ENCODE data around the gene AKR1E2.

AKR1E2 gene

GRCh38 chr10:4801405-4801804 is 24.6 kb upstream of the AKR1E2 start:
- no peak overlapping the region for H3K27ac ChIP-seq (ENCODE audit: low read length)
- no peak overlapping the region for H3K9ac ChIP-seq (ENCODE audit: low read length)
- H3K27me3 ChIP-seq (ENCODE audit: control insufficient read depth, insufficient read depth, low read length) = no peaks in the 10 kb centered on the region
- H3K36me3 ChIP-seq (ENCODE audit: control insufficient read depth, low read depth, low read length) = no peaks in the 10 kb centered on the region
- no peak overlapping the region for H3K4me3 ChIP-seq (ENCODE audit: low read length)
- H3K4me1 ChIP-seq (ENCODE audit: control insufficient read depth, low read depth, low read length) = no peaks in the 10 kb centered on the region
- no peaks in the 10 kb centered on the region for H3K9me3 ChIP-seq (ENCODE audit: control insufficient read depth, low read depth, low read length)

- H3K27me3 ChIP-seq (ENCODE audit: control insufficient read depth, insufficient read depth, low read length) = no peaks in the 10 kb centered on the region
- H3K9ac ChIP-seq (ENCODE audit: low read length) = no peak overlapping the region
- H3K27ac ChIP-seq (ENCODE audit: low read length) = no peak overlapping the region
- no peaks in the 10 kb centered on the region for H3K36me3 ChIP-seq (ENCODE audit: control insufficient read depth, low read depth, low read length)
- H3K9me3 ChIP-seq (ENCODE audit: control insufficient read depth, low read depth, low read length) = no peaks in the 10 kb centered on the region
- no peak overlapping the region for H3K4me3 ChIP-seq (ENCODE audit: low read length)
- no peaks in the 10 kb centered on the region for H3K4me1 ChIP-seq (ENCODE audit: control insufficient read depth, low read depth, low read length)
These were observed 23.1 kb upstream of the AKR1E2 start for GRCh38 chr10:4802711-4803487.

GRCh38 chr10:4803822-4804221 is 22.2 kb upstream of the AKR1E2 start:
- Histone ChIP-seq H3K4me3 (ENCODE audit: low read length) (no peak overlapping the region), H3K9ac (ENCODE audit: low read length) (no peak overlapping the region), H3K9me3 (ENCODE audit: control insufficient read depth, low read depth, low read length) (no peaks in the 10 kb centered on the region), H3K36me3 (ENCODE audit: control insufficient read depth, low read depth, low read length) (no peaks in the 10 kb centered on the region), H3K27ac (ENCODE audit: low read length) (no peak overlapping the region), H3K4me1 (ENCODE audit: control insufficient read depth, low read depth, low read length) (no peaks in the 10 kb centered on the region), H3K27me3 (ENCODE audit: control insufficient read depth, insufficient read depth, low read length) (no peaks in the 10 kb centered on the region)

- Histone ChIP-seq H3K4me1 (ENCODE audit: control insufficient read depth, low read depth, low read length) (no peaks in the 10 kb centered on the region), H3K4me3 (ENCODE audit: low read length) (no peak overlapping the region), H3K27me3 (ENCODE audit: control insufficient read depth, insufficient read depth, low read length) (no peaks in the 10 kb centered on the region), H3K9me3 (ENCODE audit: control insufficient read depth, low read depth, low read length) (no peaks in the 10 kb centered on the region), H3K9ac (ENCODE audit: low read length) (no peak overlapping the region), H3K27ac (ENCODE audit: low read length) (no peak overlapping the region), H3K36me3 (ENCODE audit: control insufficient read depth, low read depth, low read length) (no peaks in the 10 kb centered on the region)
These were observed 21.5 kb upstream of the AKR1E2 start for GRCh38 chr10:4804465-4804864.

DNA sequence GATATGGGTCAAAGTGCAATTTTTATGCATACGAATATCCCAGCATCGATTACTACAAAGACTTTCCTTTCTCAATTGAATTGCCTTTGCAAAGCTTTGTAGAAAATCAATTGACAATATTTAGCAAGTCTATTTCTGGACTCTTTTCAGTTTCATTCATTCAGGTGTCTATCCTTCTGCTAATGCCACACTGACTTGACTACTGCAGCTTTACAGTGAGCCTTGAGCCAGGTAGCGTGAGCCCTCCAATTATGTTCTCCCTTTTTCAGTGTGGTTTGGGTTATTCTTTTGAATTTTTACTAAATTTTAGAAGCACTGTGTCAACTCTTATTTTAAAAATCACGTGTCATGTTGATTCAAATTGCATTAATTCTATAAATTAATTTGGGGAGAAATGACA is 19.5 kb upstream of the AKR1E2 start:
- Histone ChIP-seq H3K4me3 (ENCODE audit: low read length) (no peak overlapping the region), H3K9ac (ENCODE audit: low read length) (no peak overlapping the region), H3K4me1 (ENCODE audit: control insufficient read depth, low read depth, low read length) (no peaks in the 10 kb centered on the region), H3K27me3 (ENCODE audit: control insufficient read depth, insufficient read depth, low read length) (no peaks in the 10 kb centered on the region), H3K36me3 (ENCODE audit: control insufficient read depth, low read depth, low read length) (no peaks in the 10 kb centered on the region), H3K27ac (ENCODE audit: low read length) (no peak overlapping the region), H3K9me3 (ENCODE audit: control insufficient read depth, low read depth, low read length) (no peaks in the 10 kb centered on the region)

GRCh38 chr10:4807761-4808507 is 18.1 kb upstream of the AKR1E2 start:
- Histone ChIP-seq H3K9me3 (ENCODE audit: control insufficient read depth, low read depth, low read length) (no peaks in the 10 kb centered on the region), H3K4me3 (ENCODE audit: low read length) (no peak overlapping the region), H3K4me1 (ENCODE audit: control insufficient read depth, low read depth, low read length) (no peaks in the 10 kb centered on the region), H3K27ac (ENCODE audit: low read length) (no peak overlapping the region), H3K27me3 (ENCODE audit: control insufficient read depth, insufficient read depth, low read length) (no peaks in the 10 kb centered on the region), H3K9ac (ENCODE audit: low read length) (no peak overlapping the region), H3K36me3 (ENCODE audit: control insufficient read depth, low read depth, low read length) (no peaks in the 10 kb centered on the region)

DNA sequence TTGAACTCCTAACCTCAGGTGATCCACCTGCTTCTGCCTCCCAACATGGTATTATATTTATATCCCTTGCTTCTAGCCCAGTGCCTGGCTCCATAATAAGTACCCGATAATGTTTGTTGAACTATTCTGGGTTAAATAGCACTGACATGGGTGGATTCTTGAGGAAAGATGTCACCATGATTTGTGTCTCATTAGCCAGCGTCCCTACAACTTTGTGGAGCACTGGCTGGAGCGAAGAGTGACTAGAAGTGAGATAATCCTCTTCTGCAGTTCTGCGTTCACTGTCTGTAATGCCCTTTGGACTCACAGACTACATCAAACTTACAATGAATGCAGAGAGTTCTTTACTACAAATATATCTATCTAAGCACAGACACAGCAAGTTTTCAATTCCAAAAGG is 16.9 kb upstream of the AKR1E2 start:
- no peaks in the 10 kb centered on the region for H3K4me1 ChIP-seq (ENCODE audit: control insufficient read depth, low read depth, low read length)
- H3K4me3 ChIP-seq (ENCODE audit: low read length) = no peak overlapping the region
- no peaks in the 10 kb centered on the region for H3K9me3 ChIP-seq (ENCODE audit: control insufficient read depth, low read depth, low read length)
- no peaks in the 10 kb centered on the region for H3K36me3 ChIP-seq (ENCODE audit: control insufficient read depth, low read depth, low read length)
- H3K9ac ChIP-seq (ENCODE audit: low read length) = no peak overlapping the region
- H3K27ac ChIP-seq (ENCODE audit: low read length) = no peak overlapping the region
- no peaks in the 10 kb centered on the region for H3K27me3 ChIP-seq (ENCODE audit: control insufficient read depth, insufficient read depth, low read length)

DNA sequence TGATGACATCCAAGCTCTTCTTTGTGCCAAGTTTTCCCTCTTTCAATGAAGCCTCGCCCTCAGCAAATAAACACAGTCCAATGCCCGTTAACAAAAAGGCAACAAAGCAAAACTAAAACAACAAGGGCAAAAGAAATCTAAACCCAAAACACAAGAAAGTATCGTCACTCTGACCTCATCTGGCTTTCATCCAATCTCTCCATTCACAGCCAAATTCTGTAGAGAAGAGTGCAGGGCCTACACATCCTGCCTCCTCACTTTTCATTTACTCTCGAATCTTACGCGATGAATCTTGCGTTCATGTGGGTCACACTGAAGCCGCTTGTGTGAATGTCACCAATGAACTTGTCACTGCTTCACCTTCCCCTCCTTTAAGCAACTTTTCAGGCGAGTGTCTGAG is 15.9 kb upstream of the AKR1E2 start:
- H3K27ac ChIP-seq (ENCODE audit: low read length) = no peak overlapping the region
- no peaks in the 10 kb centered on the region for H3K4me1 ChIP-seq (ENCODE audit: control insufficient read depth, low read depth, low read length)

GRCh38 chr10:4812046-4812445 is 14.0 kb upstream of the AKR1E2 start:
- H3K4me3 ChIP-seq (ENCODE audit: low read length) = no peak overlapping the region
- H3K27me3 ChIP-seq (ENCODE audit: control insufficient read depth, insufficient read depth, low read length) = no peaks in the 10 kb centered on the region
- H3K27ac ChIP-seq (ENCODE audit: low read length) = no peak overlapping the region
- no peak overlapping the region for H3K9ac ChIP-seq (ENCODE audit: low read length)
- H3K4me1 ChIP-seq (ENCODE audit: control insufficient read depth, low read depth, low read length) = no peaks in the 10 kb centered on the region
- H3K9me3 ChIP-seq (ENCODE audit: control insufficient read depth, low read depth, low read length) = no peaks in the 10 kb centered on the region
- no peaks in the 10 kb centered on the region for H3K36me3 ChIP-seq (ENCODE audit: control insufficient read depth, low read depth, low read length)

More for the DNA sequence above, 15.9 kb upstream of the AKR1E2 start:
- H3K27me3 ChIP-seq (ENCODE audit: control insufficient read depth, insufficient read depth, low read length) = no peaks in the 10 kb centered on the region
- H3K9ac ChIP-seq (ENCODE audit: low read length) = no peak overlapping the region
- H3K36me3 ChIP-seq (ENCODE audit: control insufficient read depth, low read depth, low read length) = no peaks in the 10 kb centered on the region
- H3K4me3 ChIP-seq (ENCODE audit: low read length) = no peak overlapping the region
- no peaks in the 10 kb centered on the region for H3K9me3 ChIP-seq (ENCODE audit: control insufficient read depth, low read depth, low read length)

- Histone ChIP-seq H3K36me3 (ENCODE audit: control insufficient read depth, low read depth, low read length) (no peaks in the 10 kb centered on the region), H3K27ac (ENCODE audit: low read length) (no peak overlapping the region), H3K9me3 (ENCODE audit: control insufficient read depth, low read depth, low read length) (no peaks in the 10 kb centered on the region), H3K9ac (ENCODE audit: low read length) (no peak overlapping the region), H3K4me3 (ENCODE audit: low read length) (no peak overlapping the region), H3K4me1 (ENCODE audit: control insufficient read depth, low read depth, low read length) (no peaks in the 10 kb centered on the region), H3K27me3 (ENCODE audit: control insufficient read depth, insufficient read depth, low read length) (no peaks in the 10 kb centered on the region)
These were observed 13.0 kb upstream of the AKR1E2 start for GRCh38 chr10:4813023-4813422.

DNA sequence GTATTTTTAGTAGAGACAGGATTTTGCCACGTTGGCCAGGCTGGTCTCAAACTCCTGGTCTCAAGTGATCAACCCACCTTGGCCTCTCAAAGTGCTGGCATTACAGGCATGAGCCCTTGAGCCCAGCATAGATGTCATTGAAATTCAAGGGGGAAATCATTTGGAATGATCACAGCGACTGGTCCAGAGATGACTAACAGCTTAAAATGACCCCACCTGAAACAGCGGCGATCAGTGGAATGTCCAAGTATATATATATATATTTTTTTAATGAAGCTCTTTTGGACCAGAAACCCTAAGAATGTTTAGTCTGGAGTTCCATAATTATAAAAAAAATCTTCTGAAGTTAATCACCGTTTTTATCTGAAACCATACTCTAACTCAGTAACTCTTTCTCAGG is 12.5 kb upstream of the AKR1E2 start:
- Histone ChIP-seq H3K9me3 (ENCODE audit: control insufficient read depth, low read depth, low read length) (no peaks in the 10 kb centered on the region), H3K4me1 (ENCODE audit: control insufficient read depth, low read depth, low read length) (no peaks in the 10 kb centered on the region), H3K27ac (ENCODE audit: low read length) (no peak overlapping the region), H3K36me3 (ENCODE audit: control insufficient read depth, low read depth, low read length) (no peaks in the 10 kb centered on the region), H3K27me3 (ENCODE audit: control insufficient read depth, insufficient read depth, low read length) (no peaks in the 10 kb centered on the region), H3K9ac (ENCODE audit: low read length) (no peak overlapping the region), H3K4me3 (ENCODE audit: low read length) (no peak overlapping the region)
